ENCODE results near the gene METTL9. TPM values are rescaled to one million over a fixed set of nuclear protein-coding genes. Genes with fewer than 3 reads are reported as not detected.
"Not testable (repeated sequence)": the region's sequence is repeated elsewhere in the genome, so short reads cannot be mapped to it uniquely, and the experiment has no call there.

Gene METTL9
- total and polyA plus RNA-seq, 7 experiments from 2014 or later: 68.4 to 128 (median 87.9) TPM

GRCh38 chr16:21580807-21581206 is 18.6 kb upstream of the METTL9 start:
- Mint-ChIP-seq H3K9me3 (no peaks in the 10 kb centered on the region), H3K27ac (no peak overlapping the region), H3K27me3 (peaks cover 0 to 36% (median 0%) of the 10 kb centered on the region in 5 donors), H3K4me3 (no peak overlapping the region), H3K4me1 (peaks cover 0 to 5% (median 0%) of the 10 kb centered on the region in 7 donors), H3K36me3 (no peaks in the 10 kb centered on the region)
- ATAC-seq (no peak), DNase-seq (no peak)
- no peaks in the 10 kb centered on the region for H3K9me3 ChIP-seq (ENCODE audit: control insufficient read depth in 2 of 3, low read length in 3 of 3)
- no peak overlapping the region for H3K27ac ChIP-seq (ENCODE audit: low read depth, low read length)
- no peaks in the 10 kb centered on the region for H3K27me3 ChIP-seq (ENCODE audit: control insufficient read depth in 2 of 2, insufficient read depth in 2 of 2, low read length in 2 of 2)
- H3K4me1 ChIP-seq (ENCODE audit: control insufficient read depth in 2 of 2, insufficient read depth in 2 of 2, low read length in 2 of 2): no peaks in the 10 kb centered on the region
- no peak overlapping the region for H3K4me3 ChIP-seq (ENCODE audit: low read length)
- ChIA-PET CTCF (interaction anchor here (2.0 to 6.8 kb wide), 3 partner anchors 12 to 77 kb away, joined by 9 to 83 read pairs (median 19); no protein-coding TSS in a partner anchor), POLR2A (interaction anchor here (0.6 kb wide), 1 partner anchor 15 kb away, joined by 3 read pairs; no protein-coding TSS in a partner anchor)
- no peaks in the 10 kb centered on the region for H3K36me3 ChIP-seq (ENCODE audit: control insufficient read depth in 2 of 3, insufficient read depth in 3 of 3, low read length in 3 of 3)
- intact Hi-C loops (cut with micrococcal nuclease): no loop called here

- H3K4me3 Mint-ChIP-seq: no peak overlapping the region
- H3K27me3 ChIP-seq (ENCODE audit: control insufficient read depth in 2 of 2, insufficient read depth in 2 of 2, low read length in 2 of 2): no peaks in the 10 kb centered on the region
- H3K9me3 Mint-ChIP-seq: no peaks in the 10 kb centered on the region
- H3K4me3 ChIP-seq (ENCODE audit: low read length): no peak overlapping the region
- intact Hi-C loops (cut with micrococcal nuclease): loop anchor here (1.0 to 2.0 kb wide), 5 partner anchors 13 to 124 kb away; partner anchors contain the start of gene METTL9 (in 1 of the 2)
- POLR2A ChIA-PET: interaction anchor here (0.6 to 3.0 kb wide), 5 partner anchors 13 to 61 kb away, joined by 3 to 14 read pairs (median 3); no protein-coding TSS in a partner anchor
- no peaks in the 10 kb centered on the region for H3K4me1 ChIP-seq (ENCODE audit: control insufficient read depth in 2 of 2, insufficient read depth in 2 of 2, low read length in 2 of 2)
- CTCF ChIA-PET: interaction anchor here (0.6 to 6.8 kb wide), 13 partner anchors 10 to 375 kb away, joined by 3 to 83 read pairs (median 6); no protein-coding TSS in a partner anchor
- H3K36me3 ChIP-seq (ENCODE audit: control insufficient read depth in 2 of 3, insufficient read depth in 3 of 3, low read length in 3 of 3): no peaks in the 10 kb centered on the region
- no peaks in the 10 kb centered on the region for H3K9me3 ChIP-seq (ENCODE audit: control insufficient read depth in 2 of 3, low read length in 3 of 3)
- no peak overlapping the region for H3K27ac ChIP-seq (ENCODE audit: low read depth, low read length)
- H3K27me3 Mint-ChIP-seq: peaks cover 0 to 13% (median 0%) of the 10 kb centered on the region in 5 donors
- DNase-seq (no peak), ATAC-seq (no peak)
- H3K27ac Mint-ChIP-seq: no peak overlapping the region
- H3K36me3 Mint-ChIP-seq: no peaks in the 10 kb centered on the region
- peaks cover 0 to 8% (median 0%) of the 10 kb centered on the region in 7 donors for H3K4me1 Mint-ChIP-seq
Measured at GRCh38 chr16:21584817-21585216, 14.6 kb upstream of the METTL9 start.

- H3K4me1 ChIP-seq (ENCODE audit: control insufficient read depth in 2 of 2, insufficient read depth in 2 of 2, low read length in 2 of 2); H3K27ac ChIP-seq (ENCODE audit: low read depth, low read length); H3K4me3 ChIP-seq (ENCODE audit: low read length); ATAC-seq; DNase-seq; H3K27me3 Mint-ChIP-seq; H3K9me3 ChIP-seq (ENCODE audit: control insufficient read depth in 2 of 3, low read length in 3 of 3); H3K4me1 Mint-ChIP-seq; intact Hi-C loops (cut with micrococcal nuclease); H3K36me3 Mint-ChIP-seq; H3K4me3 Mint-ChIP-seq; H3K9me3 Mint-ChIP-seq; H3K36me3 ChIP-seq (ENCODE audit: control insufficient read depth in 2 of 3, insufficient read depth in 3 of 3, low read length in 3 of 3); H3K27ac Mint-ChIP-seq; H3K27me3 ChIP-seq (ENCODE audit: control insufficient read depth in 2 of 2, insufficient read depth in 2 of 2, low read length in 2 of 2): not testable (repeated sequence)
- CTCF ChIA-PET: interaction anchor here (1.1 kb wide), 1 partner anchor 50 kb away, joined by 5 read pairs; no protein-coding TSS in a partner anchor
- POLR2A ChIA-PET: interaction anchor here (1.5 kb wide), 1 partner anchor 57 kb away, joined by 5 read pairs; no protein-coding TSS in a partner anchor
Measured at GRCh38 chr16:21588593-21588992, 10.8 kb upstream of the METTL9 start.

GRCh38 chr16:21589551-21589950 is 9.8 kb upstream of the METTL9 start:
- Histone ChIP-seq H3K4me1 (ENCODE audit: control insufficient read depth in 2 of 2, insufficient read depth in 2 of 2, low read length in 2 of 2) (no peaks in the 10 kb centered on the region), H3K36me3 (ENCODE audit: control insufficient read depth in 2 of 3, insufficient read depth in 3 of 3, low read length in 3 of 3) (no peaks in the 10 kb centered on the region), H3K27ac (ENCODE audit: low read depth, low read length) (no peak overlapping the region), H3K4me3 (ENCODE audit: low read length) (no peak overlapping the region), H3K27me3 (ENCODE audit: control insufficient read depth in 2 of 2, insufficient read depth in 2 of 2, low read length in 2 of 2) (no peaks in the 10 kb centered on the region), H3K9me3 (ENCODE audit: control insufficient read depth in 2 of 3, low read length in 3 of 3) (no peaks in the 10 kb centered on the region)
- H3K4me3 Mint-ChIP-seq: no peak overlapping the region
- intact Hi-C loops (cut with micrococcal nuclease): no loop called here
- ChIA-PET POLR2A (interaction anchor here (0.7 to 1.3 kb wide), 3 partner anchors 14 to 53 kb away, joined by 3 to 5 read pairs (median 3); no protein-coding TSS in a partner anchor), CTCF (interaction anchor here (1.2 kb wide), 1 partner anchor 56 kb away, joined by 3 read pairs; no protein-coding TSS in a partner anchor)
- no peak for ATAC-seq
- no peak for DNase-seq
- H3K4me1 Mint-ChIP-seq: peaks cover 0 to 3% (median 0%) of the 10 kb centered on the region in 7 donors
- no peaks in the 10 kb centered on the region for H3K36me3 Mint-ChIP-seq
- H3K27me3 Mint-ChIP-seq: peaks cover 0 to 10% (median 0%) of the 10 kb centered on the region in 5 donors
- no peaks in the 10 kb centered on the region for H3K9me3 Mint-ChIP-seq
- no peak overlapping the region for H3K27ac Mint-ChIP-seq

- H3K36me3 ChIP-seq (ENCODE audit: control insufficient read depth in 2 of 3, insufficient read depth in 3 of 3, low read length in 3 of 3): no peaks in the 10 kb centered on the region
- Mint-ChIP-seq H3K4me3 (no peak overlapping the region), H3K4me1 (peaks cover 0 to 4% (median 0%) of the 10 kb centered on the region in 7 donors), H3K36me3 (no peaks in the 10 kb centered on the region), H3K27ac (no peak overlapping the region), H3K9me3 (no peaks in the 10 kb centered on the region), H3K27me3 (peaks cover 0 to 10% (median 0%) of the 10 kb centered on the region in 5 donors)
- DNase-seq (no peak), ATAC-seq (peak; percentile 45)
- no peaks in the 10 kb centered on the region for H3K4me1 ChIP-seq (ENCODE audit: control insufficient read depth in 2 of 2, insufficient read depth in 2 of 2, low read length in 2 of 2)
- intact Hi-C loops (cut with micrococcal nuclease): no loop called here
- CTCF ChIA-PET: interaction anchor here (1.1 to 1.2 kb wide), 2 partner anchors 10 to 55 kb away, joined by 3 read pairs; no protein-coding TSS in a partner anchor
- no peaks in the 10 kb centered on the region for H3K27me3 ChIP-seq (ENCODE audit: control insufficient read depth in 2 of 2, insufficient read depth in 2 of 2, low read length in 2 of 2)
- no peak overlapping the region for H3K4me3 ChIP-seq (ENCODE audit: low read length)
- POLR2A ChIA-PET: interaction anchor here (0.7 to 1.3 kb wide), 3 partner anchors 13 to 52 kb away, joined by 3 to 5 read pairs (median 3); no protein-coding TSS in a partner anchor
- no peaks in the 10 kb centered on the region for H3K9me3 ChIP-seq (ENCODE audit: control insufficient read depth in 2 of 3, low read length in 3 of 3)
- H3K27ac ChIP-seq (ENCODE audit: low read depth, low read length): no peak overlapping the region
Measured at GRCh38 chr16:21590287-21590686, 9.1 kb upstream of the METTL9 start.

GRCh38 chr16:21590796-21591195 is 8.6 kb upstream of the METTL9 start:
- no peak overlapping the region for H3K27ac ChIP-seq (ENCODE audit: low read depth, low read length)

More at GRCh38 chr16:21590796-21591195, 8.6 kb upstream of the METTL9 start:
- POLR2A ChIA-PET: no interaction called here
- ATAC-seq (no peak), DNase-seq (no peak)
- peaks cover 0 to 4% (median 0%) of the 10 kb centered on the region in 7 donors for H3K4me1 Mint-ChIP-seq
- Histone ChIP-seq H3K9me3 (ENCODE audit: control insufficient read depth in 2 of 3, low read length in 3 of 3) (no peaks in the 10 kb centered on the region), H3K27me3 (ENCODE audit: control insufficient read depth in 2 of 2, insufficient read depth in 2 of 2, low read length in 2 of 2) (no peaks in the 10 kb centered on the region), H3K4me1 (ENCODE audit: control insufficient read depth in 2 of 2, insufficient read depth in 2 of 2, low read length in 2 of 2) (no peaks in the 10 kb centered on the region), H3K36me3 (ENCODE audit: control insufficient read depth in 2 of 3, insufficient read depth in 3 of 3, low read length in 3 of 3) (no peaks in the 10 kb centered on the region), H3K4me3 (ENCODE audit: low read length) (no peak overlapping the region)
- intact Hi-C loops (cut with micrococcal nuclease): no loop called here
- H3K27me3 Mint-ChIP-seq: peaks cover 0 to 10% (median 0%) of the 10 kb centered on the region in 5 donors
- no peak overlapping the region for H3K4me3 Mint-ChIP-seq
- no peak overlapping the region for H3K27ac Mint-ChIP-seq
- CTCF ChIA-PET: interaction anchor here (1.1 kb wide), 1 partner anchor 10 kb away, joined by 3 read pairs; no protein-coding TSS in a partner anchor
- no peaks in the 10 kb centered on the region for H3K9me3 Mint-ChIP-seq
- H3K36me3 Mint-ChIP-seq: no peaks in the 10 kb centered on the region
